ENCODE results near the gene TTYH2.

TTYH2 gene

DNA sequence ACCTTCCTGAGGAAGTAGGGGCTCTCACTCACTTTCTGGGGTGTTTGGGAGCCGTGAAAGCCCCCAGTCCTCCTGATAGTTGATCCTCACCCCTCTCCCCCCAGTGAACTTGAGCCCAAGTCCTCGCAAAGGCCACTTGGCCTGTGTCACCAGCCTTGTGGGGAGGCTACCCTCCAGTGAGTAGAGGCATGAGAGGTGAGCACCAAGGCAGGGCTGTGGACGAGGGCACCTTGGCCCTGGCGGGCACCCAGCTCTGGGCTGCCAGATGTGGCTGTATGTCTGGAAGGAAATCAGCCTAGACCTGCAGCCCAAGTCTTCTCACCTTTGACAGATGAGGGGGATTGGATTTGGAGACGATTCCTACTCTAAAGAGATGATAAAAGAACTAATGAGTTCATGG, 3.1 kb downstream of the TTYH2 start:
- Histone ChIP-seq H3K4me1 (ENCODE audit: control insufficient read depth in 2 of 2, insufficient read depth in 1 of 2, low read depth in 1 of 2, low read length in 2 of 2) (peaks cover 7 to 29% of the 10 kb centered on the region in 2 donors), H2BK15ac (ENCODE audit: low read length) (no peak overlapping the region), H4K8ac (ENCODE audit: low read depth, low read length) (no peak overlapping the region), H3K27me3 (ENCODE audit: control insufficient read depth in 3 of 3, insufficient read depth in 3 of 3, low read depth in 1 of 3, low read length in 3 of 3) (peaks cover 0 to 31% (median 6%) of the 10 kb centered on the region in 3 experiments), H3K4me2 (ENCODE audit: insufficient read depth, low read length, poor library complexity, severe bottlenecking) (no peak overlapping the region), H3K27ac (replicated peaks; ENCODE audit: low read length) (no peak overlapping the region), H3K9ac (ENCODE audit: low read depth, low read length, poor library complexity) (no peak overlapping the region), H3K18ac (ENCODE audit: low read length) (peak overlapping the region; percentile 11), H2BK12ac (ENCODE audit: low read length) (no peak overlapping the region), H4K91ac (ENCODE audit: low read depth, low read length, poor library complexity) (no peak overlapping the region), H3K79me1 (ENCODE audit: low read depth, low read length) (no peaks in the 10 kb centered on the region), H2AFZ (ENCODE audit: low read length) (no peak overlapping the region), H2AK5ac (ENCODE audit: low read depth, low read length) (no peak overlapping the region), H3K36me3 (replicated peaks in 1 of 2; ENCODE audit: control insufficient read depth in 2 of 2, insufficient read depth in 2 of 2, low read length in 2 of 2) (peaks cover 0 to 9% of the 10 kb centered on the region in 2 donors), H2BK120ac (ENCODE audit: low read depth, low read length) (no peak overlapping the region), H2BK5ac (ENCODE audit: low read length) (no peak overlapping the region), H3K14ac (ENCODE audit: low read length) (no peak overlapping the region), H3K23ac (ENCODE audit: low read depth, low read length, poor library complexity) (no peak overlapping the region), H3K4ac (ENCODE audit: low read length) (no peak overlapping the region), H3K4me3 (ENCODE audit: low read length in 2 of 2) (no peak overlapping the region), H3K9me3 (replicated peaks in 1 of 2; ENCODE audit: control insufficient read depth in 2 of 2, insufficient read depth in 1 of 2, low read depth in 1 of 2, low read length in 2 of 2) (no peaks in the 10 kb centered on the region)
- no CpG with 5 or more reads among the region's 5 CpGs for WGBS, 2 donors (ENCODE audit: extremely low coverage in 2 of 2, insufficient read length in 2 of 2, insufficient replicate concordance in 1 of 2)
- no peak for DNase-seq (ENCODE audit: low spot score)

DNA sequence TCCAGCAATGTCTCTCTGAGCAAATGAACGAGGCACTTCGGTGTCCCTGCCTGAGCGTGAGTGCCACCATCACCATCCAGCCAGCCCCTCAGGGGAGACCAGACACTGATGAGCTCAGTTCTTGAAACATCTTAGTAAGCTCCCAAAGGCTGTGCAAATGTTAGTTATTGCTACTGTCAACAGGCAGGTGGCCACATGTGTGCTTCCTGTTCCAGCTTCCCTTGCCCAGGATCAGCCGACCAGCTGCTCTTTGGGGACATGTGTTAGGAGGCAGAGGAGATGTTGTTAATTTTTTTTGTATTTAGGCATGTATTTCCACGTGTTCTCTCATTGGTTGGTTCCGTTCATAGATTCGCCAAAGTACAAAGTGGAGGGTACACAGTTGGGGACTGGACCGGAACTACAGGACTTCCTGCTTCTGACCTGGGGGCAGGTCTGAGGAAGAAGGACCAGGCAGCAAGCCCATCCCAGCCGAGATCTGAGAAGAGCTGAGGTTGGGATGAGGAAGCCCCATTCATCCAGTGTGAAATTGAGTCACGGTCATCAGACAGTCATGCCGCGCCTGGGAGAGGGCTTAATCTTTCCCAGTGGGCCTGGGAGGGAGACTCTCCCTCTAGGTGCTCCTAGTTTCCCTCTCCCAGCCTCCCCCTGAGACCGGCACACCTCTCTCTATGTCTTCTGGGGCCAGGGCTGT, 3.8 kb downstream of the TTYH2 start:
- H3K23ac ChIP-seq (ENCODE audit: low read depth, low read length, poor library complexity): no peak overlapping the region
- no peak overlapping the region for H3K14ac ChIP-seq (ENCODE audit: low read length)
- H2AFZ ChIP-seq (ENCODE audit: low read length): no peak overlapping the region
- no peak overlapping the region for H3K4me2 ChIP-seq (ENCODE audit: insufficient read depth, low read length, poor library complexity, severe bottlenecking)
- no peak overlapping the region for H3K4ac ChIP-seq (ENCODE audit: low read length)
- no peak overlapping the region for H3K9ac ChIP-seq (ENCODE audit: low read depth, low read length, poor library complexity)
- peaks cover 7 to 22% of the 10 kb centered on the region in 2 donors for H3K4me1 ChIP-seq (ENCODE audit: control insufficient read depth in 2 of 2, insufficient read depth in 1 of 2, low read depth in 1 of 2, low read length in 2 of 2)
- no peak overlapping the region for H4K8ac ChIP-seq (ENCODE audit: low read depth, low read length)
- no peak overlapping the region for H3K4me3 ChIP-seq (ENCODE audit: low read length in 2 of 2)
- H3K18ac ChIP-seq (ENCODE audit: low read length): no peak overlapping the region
- H2AK5ac ChIP-seq (ENCODE audit: low read depth, low read length): peak overlapping the region; percentile 11
- peaks cover 0 to 29% (median 6%) of the 10 kb centered on the region in 3 experiments for H3K27me3 ChIP-seq (ENCODE audit: control insufficient read depth in 3 of 3, insufficient read depth in 3 of 3, low read depth in 1 of 3, low read length in 3 of 3)
- no peaks in the 10 kb centered on the region for H3K79me1 ChIP-seq (ENCODE audit: low read depth, low read length)
- H2BK15ac ChIP-seq (ENCODE audit: low read length): no peak overlapping the region
- H2BK12ac ChIP-seq (ENCODE audit: low read length): no peak overlapping the region
- H3K36me3 ChIP-seq (replicated peaks in 1 of 2; ENCODE audit: control insufficient read depth in 2 of 2, insufficient read depth in 2 of 2, low read length in 2 of 2): peaks cover 0 to 13% of the 10 kb centered on the region in 2 donors
- no peak overlapping the region for H3K27ac ChIP-seq (replicated peaks; ENCODE audit: low read length)
- no CpG with 5 or more reads among the region's 13 CpGs for WGBS, 2 donors (ENCODE audit: extremely low coverage in 2 of 2, insufficient read length in 2 of 2, insufficient replicate concordance in 1 of 2)
- H3K9me3 ChIP-seq (replicated peaks in 1 of 2; ENCODE audit: control insufficient read depth in 2 of 2, insufficient read depth in 1 of 2, low read depth in 1 of 2, low read length in 2 of 2): no peaks in the 10 kb centered on the region
- no peak overlapping the region for H2BK120ac ChIP-seq (ENCODE audit: low read depth, low read length)
- DNase-seq (ENCODE audit: low spot score): no peak
- H4K91ac ChIP-seq (ENCODE audit: low read depth, low read length, poor library complexity): no peak overlapping the region
- no peak overlapping the region for H2BK5ac ChIP-seq (ENCODE audit: low read length)

DNA sequence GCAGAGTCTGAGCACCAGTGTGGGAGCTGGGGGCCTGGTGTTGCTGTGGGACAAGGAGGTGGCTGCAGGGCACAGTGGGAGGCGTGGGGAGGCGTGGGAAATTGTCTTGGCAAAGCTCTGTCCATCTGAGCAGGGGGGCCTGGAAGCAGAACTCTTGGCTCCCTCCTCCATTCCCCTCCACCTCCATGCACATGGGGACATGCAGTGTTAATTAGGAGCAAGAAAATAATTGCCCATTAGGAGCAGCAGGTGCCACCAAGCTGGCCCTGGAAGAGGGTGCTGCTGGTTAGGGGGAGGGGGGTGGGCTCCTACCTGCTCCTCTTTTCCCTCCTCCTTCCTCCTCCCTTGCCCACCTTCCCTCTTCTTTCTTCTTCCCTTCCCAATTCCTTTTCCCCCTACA, 4.5 kb downstream of the TTYH2 start:
- Histone ChIP-seq H2BK12ac (ENCODE audit: low read length) (no peak overlapping the region), H3K9me3 (replicated peaks in 1 of 2; ENCODE audit: control insufficient read depth in 2 of 2, insufficient read depth in 1 of 2, low read depth in 1 of 2, low read length in 2 of 2) (no peaks in the 10 kb centered on the region), H4K8ac (ENCODE audit: low read depth, low read length) (no peak overlapping the region), H3K4ac (ENCODE audit: low read length) (no peak overlapping the region), H3K79me1 (ENCODE audit: low read depth, low read length) (no peaks in the 10 kb centered on the region), H3K14ac (ENCODE audit: low read length) (peak overlapping the region; percentile 63), H3K4me2 (ENCODE audit: insufficient read depth, low read length, poor library complexity, severe bottlenecking) (no peak overlapping the region), H2BK5ac (ENCODE audit: low read length) (no peak overlapping the region), H3K23ac (ENCODE audit: low read depth, low read length, poor library complexity) (no peak overlapping the region), H3K4me1 (ENCODE audit: control insufficient read depth in 2 of 2, insufficient read depth in 1 of 2, low read depth in 1 of 2, low read length in 2 of 2) (peaks cover 5 to 15% of the 10 kb centered on the region in 2 donors), H3K9ac (ENCODE audit: low read depth, low read length, poor library complexity) (no peak overlapping the region), H3K4me3 (ENCODE audit: low read length in 2 of 2) (no peak overlapping the region), H2BK15ac (ENCODE audit: low read length) (no peak overlapping the region), H3K18ac (ENCODE audit: low read length) (no peak overlapping the region), H3K36me3 (replicated peaks in 1 of 2; ENCODE audit: control insufficient read depth in 2 of 2, insufficient read depth in 2 of 2, low read length in 2 of 2) (peaks cover 0 to 20% of the 10 kb centered on the region in 2 donors), H2BK120ac (ENCODE audit: low read depth, low read length) (no peak overlapping the region), H4K91ac (ENCODE audit: low read depth, low read length, poor library complexity) (no peak overlapping the region), H2AK5ac (ENCODE audit: low read depth, low read length) (peak overlapping the region; percentile 11), H3K27me3 (ENCODE audit: control insufficient read depth in 3 of 3, insufficient read depth in 3 of 3, low read depth in 1 of 3, low read length in 3 of 3) (peaks cover 0 to 22% (median 0%) of the 10 kb centered on the region in 3 experiments), H3K27ac (replicated peaks; ENCODE audit: low read length) (no peak overlapping the region), H2AFZ (ENCODE audit: low read length) (no peak overlapping the region)
- no CpG with 5 or more reads among the region's 2 CpGs for WGBS, 2 donors (ENCODE audit: extremely low coverage in 2 of 2, insufficient read length in 2 of 2, insufficient replicate concordance in 1 of 2)
- no peak for DNase-seq (ENCODE audit: low spot score)

DNA sequence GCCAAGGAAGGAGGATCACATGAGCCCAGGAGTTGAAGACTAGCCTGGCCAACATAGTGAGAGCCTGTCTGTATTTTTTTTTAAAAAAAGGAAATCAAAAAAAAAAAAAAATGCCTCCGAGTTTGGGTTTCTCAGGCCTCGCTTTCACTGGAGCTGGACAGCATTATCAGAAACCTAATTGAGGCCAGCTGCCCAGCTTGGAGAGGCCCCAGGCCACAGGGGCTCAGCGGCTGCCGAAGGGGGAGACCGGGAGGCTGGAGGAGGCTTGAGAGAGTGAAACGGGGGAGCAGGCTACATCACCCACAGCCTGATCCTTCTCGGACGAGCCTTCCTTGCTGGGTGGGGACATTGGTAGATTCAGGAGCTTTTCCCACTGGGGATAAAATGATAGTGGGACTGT, 5.1 kb downstream of the TTYH2 start:
- no peak overlapping the region for H2AK5ac ChIP-seq (ENCODE audit: low read depth, low read length)
- H2BK12ac ChIP-seq (ENCODE audit: low read length): no peak overlapping the region
- no peak for DNase-seq (ENCODE audit: low spot score)
- H3K23ac ChIP-seq (ENCODE audit: low read depth, low read length, poor library complexity): peak overlapping the region; percentile 49
- H2BK120ac ChIP-seq (ENCODE audit: low read depth, low read length): no peak overlapping the region
- no peaks in the 10 kb centered on the region for H3K9me3 ChIP-seq (replicated peaks in 1 of 2; ENCODE audit: control insufficient read depth in 2 of 2, insufficient read depth in 1 of 2, low read depth in 1 of 2, low read length in 2 of 2)
- no peak overlapping the region for H2BK15ac ChIP-seq (ENCODE audit: low read length)
- H3K27ac ChIP-seq (replicated peaks; ENCODE audit: low read length): no peak overlapping the region
- H3K4ac ChIP-seq (ENCODE audit: low read length): no peak overlapping the region
- H3K79me1 ChIP-seq (ENCODE audit: low read depth, low read length): no peaks in the 10 kb centered on the region
- no peak overlapping the region for H2AFZ ChIP-seq (ENCODE audit: low read length)
- H3K4me2 ChIP-seq (ENCODE audit: insufficient read depth, low read length, poor library complexity, severe bottlenecking): no peak overlapping the region
- WGBS, 2 donors (ENCODE audit: extremely low coverage in 2 of 2, insufficient read length in 2 of 2, insufficient replicate concordance in 1 of 2): no CpG with 5 or more reads among the region's 8 CpGs
- no peak overlapping the region for H3K9ac ChIP-seq (ENCODE audit: low read depth, low read length, poor library complexity)
- H3K4me1 ChIP-seq (ENCODE audit: control insufficient read depth in 2 of 2, insufficient read depth in 1 of 2, low read depth in 1 of 2, low read length in 2 of 2): peaks cover 5 to 11% of the 10 kb centered on the region in 2 donors
- H3K36me3 ChIP-seq (replicated peaks in 1 of 2; ENCODE audit: control insufficient read depth in 2 of 2, insufficient read depth in 2 of 2, low read length in 2 of 2): peaks cover 0 to 23% of the 10 kb centered on the region in 2 donors
- H2BK5ac ChIP-seq (ENCODE audit: low read length): no peak overlapping the region
- no peak overlapping the region for H3K4me3 ChIP-seq (ENCODE audit: low read length in 2 of 2)
- H4K91ac ChIP-seq (ENCODE audit: low read depth, low read length, poor library complexity): no peak overlapping the region
- H4K8ac ChIP-seq (ENCODE audit: low read depth, low read length): no peak overlapping the region
- peaks cover 0 to 20% (median 0%) of the 10 kb centered on the region in 3 experiments for H3K27me3 ChIP-seq (ENCODE audit: control insufficient read depth in 3 of 3, insufficient read depth in 3 of 3, low read depth in 1 of 3, low read length in 3 of 3)
- peak overlapping the region; percentile 53 for H3K18ac ChIP-seq (ENCODE audit: low read length)
- H3K14ac ChIP-seq (ENCODE audit: low read length): no peak overlapping the region

All from neuronal stem cell (in vitro differentiated cells).